SW480 (cell line): Measurements from ENCODE around the gene ABO.
"Not testable (repeated sequence)": the region's sequence is repeated elsewhere in the genome, so short reads cannot be mapped to it uniquely, and the experiment has no call there.

Experiments
- DNase-seq: peaks from one replicate; pipeline ENCODE4 v3.0.0-alpha.2; 2016; ENCODE audit warnings: low spot score

Gene ABO

DNA sequence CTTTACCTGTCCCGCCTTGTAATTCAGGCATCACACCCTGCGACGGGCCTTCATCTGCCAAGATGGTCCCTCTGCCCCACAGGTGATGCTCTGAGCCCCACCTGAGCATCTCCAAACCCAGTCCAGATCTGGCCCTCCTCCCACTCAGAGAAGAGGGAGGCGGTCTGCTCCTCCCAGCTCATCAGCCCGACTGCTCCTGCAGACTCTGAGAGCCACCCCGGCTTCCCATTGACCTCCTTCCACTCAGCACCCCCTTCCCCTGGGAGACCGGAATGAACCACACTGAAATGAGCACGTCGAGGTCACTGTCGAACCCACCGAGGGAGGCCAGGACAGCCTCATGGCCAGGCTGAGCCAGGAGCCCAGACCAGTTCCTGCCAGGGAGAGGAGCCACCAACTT, 12.8 kb downstream of the ABO start:
- DNase-seq = no peak

DNA sequence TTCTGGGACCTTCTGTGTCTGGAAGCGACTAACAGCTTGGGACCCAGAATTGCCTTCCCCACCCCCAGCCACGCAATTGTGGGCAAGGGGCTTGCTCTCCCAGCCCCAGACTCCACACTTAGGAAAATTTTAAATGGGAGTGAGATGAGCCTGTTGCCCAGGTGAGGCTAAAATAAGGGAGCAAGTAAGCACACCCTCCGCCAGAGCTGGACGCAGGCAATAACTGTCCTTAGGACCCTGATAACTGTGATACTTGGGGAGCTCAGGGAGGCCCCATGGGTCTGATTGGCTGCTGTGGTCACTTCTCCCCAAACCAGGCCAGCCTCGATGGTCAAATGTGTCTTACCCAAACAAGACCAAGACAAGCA, 13.3 kb downstream of the ABO start:
- DNase-seq = no peak

DNA sequence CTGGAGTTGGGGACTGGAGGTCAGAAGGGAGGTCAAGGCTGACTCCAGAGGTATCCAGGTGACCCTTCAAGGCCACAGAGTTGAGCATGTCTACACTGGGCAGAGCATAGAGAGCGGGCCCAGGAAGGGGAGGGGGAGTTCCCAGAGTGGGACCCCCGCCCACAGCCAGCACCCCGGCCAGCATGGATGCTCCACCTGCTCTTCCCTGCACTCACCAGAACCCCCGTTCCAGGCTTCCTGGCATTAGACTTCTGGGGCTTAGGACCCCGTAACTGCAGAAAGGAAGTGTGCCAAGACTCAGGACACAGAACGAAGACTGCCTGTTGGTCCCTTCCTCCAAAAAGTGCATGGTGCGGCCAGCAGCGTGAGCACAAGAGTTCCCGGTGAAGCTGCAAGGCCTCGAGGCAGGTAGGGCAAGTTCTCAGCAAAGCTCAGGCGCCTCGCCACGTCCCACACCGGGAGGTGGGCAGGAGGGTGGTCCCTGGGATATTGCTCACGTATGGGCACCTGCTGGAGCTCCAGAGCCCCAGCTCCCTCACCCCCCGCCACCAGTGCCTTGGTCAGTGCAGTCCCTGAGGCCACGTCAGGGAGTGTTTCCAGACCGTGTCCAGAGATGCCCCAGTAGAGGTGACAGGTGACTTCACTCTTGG, 13.8 kb downstream of the ABO start:
- DNase-seq = no peak

DNA sequence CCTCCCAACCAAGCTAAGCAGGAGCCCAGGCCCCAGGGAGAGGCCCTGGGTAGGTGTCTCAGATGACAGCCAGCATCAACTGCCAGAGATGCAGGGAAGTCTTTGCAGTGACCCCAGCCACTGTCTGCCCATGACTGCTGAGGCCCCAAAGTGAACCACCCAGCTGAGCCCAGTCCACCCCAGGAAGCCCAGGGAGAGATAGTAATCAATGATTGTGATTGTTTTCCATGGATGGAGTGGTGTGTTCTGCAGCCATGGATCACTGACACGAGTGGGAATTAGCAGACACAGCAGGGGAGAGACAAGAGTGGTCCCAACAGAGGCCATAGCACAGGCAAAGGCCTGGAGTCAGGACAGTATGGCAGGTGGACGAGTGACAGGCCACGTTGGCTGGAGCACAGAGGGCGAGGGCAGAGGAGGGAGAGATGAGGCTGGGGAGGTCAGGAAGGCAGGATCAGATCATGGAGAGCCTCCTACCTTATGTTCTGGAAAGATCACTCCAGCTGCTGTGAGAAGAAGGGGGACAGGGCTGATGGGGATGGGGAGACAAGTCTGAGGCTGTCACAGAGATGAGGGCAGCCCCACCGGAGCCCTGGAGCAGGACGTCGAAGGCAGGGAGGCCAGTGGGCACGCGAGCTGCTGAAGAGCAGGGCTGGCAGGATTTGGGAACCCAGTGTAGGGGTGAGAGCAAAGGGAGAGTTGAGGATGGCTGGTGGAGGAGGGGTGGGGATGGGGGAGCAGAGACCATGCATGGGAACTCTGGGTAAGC, 14.5 kb downstream of the ABO start:
- no peak for DNase-seq

DNA sequence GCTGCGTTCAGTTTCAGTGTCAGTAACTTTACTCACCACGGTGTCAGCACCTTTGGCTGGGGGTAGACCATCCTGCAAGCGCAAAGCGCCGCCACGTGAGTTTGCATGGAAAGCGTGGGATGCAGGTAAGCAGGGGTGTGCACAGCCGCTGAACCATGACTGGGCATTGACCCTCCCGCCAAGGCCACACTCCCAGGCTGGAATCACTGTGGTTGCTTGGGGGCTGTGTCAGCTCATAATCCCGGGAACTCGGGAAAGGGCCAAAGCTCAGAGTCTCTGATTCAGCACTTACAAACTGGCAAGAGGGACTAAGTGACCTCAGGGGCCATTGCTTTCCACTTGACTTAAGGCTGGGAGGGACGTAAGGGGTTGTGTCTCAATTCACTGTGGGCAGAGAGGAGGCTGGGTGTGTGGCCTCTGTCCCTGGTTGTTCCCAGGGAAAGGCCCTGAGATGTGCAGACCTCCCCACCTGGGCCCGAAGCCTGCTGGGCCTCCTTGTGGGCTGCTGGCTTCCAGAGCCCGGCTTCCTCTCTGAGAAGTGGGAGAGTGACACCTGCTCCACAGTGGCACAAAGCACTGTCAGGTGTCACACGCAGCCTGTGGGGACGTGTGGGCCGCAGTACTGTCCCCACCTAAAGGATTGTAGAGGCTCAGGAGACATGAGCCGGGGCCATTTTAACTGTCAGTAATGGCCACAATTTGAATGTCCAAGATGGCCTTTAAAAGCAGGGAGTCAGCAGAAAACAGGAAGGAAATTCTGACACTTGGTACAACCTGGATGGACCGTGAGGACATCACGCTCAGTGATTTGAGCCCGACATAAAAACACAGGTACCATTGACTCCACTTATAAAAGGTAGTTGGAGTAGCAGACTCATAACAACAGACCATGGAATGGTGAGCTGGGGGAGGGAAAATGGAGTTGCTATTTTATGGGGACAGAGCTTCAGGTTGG, 16.7 kb downstream of the ABO start:
- no peak for DNase-seq

DNA sequence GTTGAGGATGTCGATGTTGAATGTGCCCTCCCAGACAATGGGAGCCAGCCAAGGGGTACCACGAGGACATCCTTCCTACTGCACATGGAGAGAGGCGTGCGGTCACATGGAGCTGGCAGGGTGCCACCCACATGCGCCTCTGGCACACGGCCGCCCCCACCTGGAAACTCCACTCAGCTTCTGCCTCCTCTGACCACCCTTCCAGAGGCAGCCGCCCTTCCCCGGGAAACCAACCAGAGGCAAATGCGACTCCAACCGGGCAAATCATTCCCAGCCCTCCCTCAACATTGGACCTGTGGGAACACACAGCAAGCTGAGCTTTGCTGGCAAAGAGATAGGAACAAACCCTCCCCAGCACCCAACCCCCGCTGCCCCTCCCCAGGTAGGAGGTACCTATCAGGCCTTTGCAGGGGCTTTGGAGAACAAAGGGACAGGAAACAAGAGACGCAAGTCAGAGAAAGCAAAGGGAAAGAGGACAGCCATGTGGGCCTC, 17.5 kb downstream of the ABO start:
- no peak for DNase-seq

DNA sequence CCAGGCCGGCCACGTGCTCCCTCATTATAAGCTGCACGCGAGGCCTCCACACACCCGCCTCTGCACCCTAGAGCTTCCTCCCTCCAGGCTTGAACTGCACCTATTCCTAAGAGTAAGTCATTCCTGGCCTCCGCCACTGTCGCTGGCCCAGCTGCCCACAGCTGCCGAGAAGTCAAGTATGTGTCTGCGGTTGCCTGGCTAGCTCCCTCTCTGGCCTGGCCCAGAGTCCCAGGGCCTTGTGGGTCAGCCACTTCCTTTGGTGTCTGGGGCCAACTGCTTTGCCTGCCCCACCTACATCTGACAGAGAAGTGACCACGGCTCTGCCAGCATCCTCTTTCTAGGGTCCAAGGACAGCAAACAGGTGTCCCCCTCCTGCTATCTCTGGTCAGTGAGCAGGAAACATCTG, 18.3 kb downstream of the ABO start:
- DNase-seq = no peak

DNA sequence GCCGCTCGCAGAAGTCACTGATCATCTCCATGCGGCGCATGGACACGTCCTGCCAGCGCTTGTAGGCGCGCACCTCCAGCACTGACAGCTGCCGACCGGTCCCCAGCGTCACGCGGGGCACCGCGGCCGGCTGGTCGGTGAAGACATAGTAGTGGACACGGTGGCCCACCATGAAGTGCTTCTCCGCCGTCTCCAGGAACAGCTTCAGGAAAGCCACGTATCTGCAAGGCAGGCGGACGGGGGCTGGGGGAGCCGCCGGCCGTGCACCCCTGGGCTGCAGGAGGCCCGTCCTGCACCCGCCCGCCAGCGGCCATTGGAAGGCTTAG, 18.9 kb downstream of the ABO start:
- DNase-seq = no peak

DNA sequence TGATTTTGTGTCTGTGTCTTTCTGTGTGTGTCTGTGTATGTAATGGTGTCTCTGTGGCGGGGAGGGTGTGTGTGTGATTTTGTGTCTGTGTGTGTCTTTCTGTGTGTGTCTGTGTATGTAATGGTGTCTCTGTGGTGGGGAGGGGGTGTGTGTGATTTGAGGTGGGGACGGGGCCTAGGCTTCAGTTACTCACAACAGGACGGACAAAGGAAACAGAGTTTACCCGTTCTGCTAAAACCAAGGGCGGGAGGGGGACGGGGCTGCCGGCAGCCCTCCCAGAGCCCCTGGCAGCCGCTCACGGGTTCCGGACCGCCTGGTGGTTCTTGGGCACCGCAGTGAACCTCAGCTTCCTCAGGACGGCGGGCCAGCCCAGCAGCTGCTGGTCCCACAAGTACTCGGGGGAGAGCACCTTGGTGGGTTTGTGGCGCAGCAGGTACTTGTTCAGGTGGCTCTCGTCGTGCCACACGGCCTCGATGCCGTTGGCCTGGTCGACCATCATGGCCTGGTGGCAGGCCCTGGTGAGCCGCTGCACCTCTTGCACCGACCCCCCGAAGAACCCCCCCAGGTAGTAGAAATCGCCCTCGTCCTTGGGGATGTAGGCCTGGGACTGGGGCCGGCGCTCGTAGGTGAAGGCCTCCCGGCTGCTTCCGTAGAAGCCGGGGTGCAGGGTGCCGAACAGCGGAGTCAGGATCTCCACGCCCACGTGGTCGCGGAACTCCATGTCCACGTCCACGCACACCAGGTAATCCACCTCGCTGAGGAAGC, 19.4 kb downstream of the ABO start:
- DNase-seq = no peak

DNA sequence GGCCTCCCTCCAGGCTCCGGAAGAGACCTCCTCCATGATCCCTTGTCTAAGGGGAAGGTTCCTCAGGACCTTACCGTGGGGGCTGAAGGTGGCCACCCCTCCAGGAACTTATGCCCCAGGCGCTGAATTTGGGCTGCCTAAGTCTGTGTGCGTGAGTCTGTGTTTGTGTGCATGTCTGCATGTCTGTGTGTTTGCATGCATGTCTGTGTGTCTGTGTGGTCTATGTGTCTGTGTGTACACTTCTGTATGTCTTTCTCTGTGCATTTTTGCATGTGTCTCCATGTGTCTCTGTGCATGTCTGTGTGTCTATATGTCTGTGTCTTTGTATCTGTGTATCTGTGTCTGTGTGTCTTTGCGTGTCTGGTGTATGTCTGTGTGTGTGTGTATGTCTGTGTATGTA, 20.5 kb downstream of the ABO start:
- no peak for DNase-seq

DNA sequence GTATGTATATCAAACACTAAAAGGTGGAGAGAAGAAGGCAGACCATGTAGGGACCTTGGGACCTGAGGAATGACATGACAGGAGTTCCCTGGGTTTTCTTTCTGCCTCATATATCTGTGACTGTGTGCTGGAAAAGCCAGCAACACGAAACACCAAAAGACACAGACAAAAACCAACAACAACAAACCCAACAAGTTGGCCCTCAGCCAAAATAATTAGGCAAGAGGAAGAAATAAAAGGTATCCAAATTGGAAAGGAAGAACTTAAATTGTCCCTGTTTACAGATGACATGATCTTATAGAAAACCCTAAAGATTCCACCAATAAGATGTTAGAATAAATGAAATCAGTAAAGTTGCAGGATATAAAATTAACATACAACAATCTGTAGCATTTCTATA, 21.7 kb downstream of the ABO start:
- DNase-seq = no peak

DNA sequence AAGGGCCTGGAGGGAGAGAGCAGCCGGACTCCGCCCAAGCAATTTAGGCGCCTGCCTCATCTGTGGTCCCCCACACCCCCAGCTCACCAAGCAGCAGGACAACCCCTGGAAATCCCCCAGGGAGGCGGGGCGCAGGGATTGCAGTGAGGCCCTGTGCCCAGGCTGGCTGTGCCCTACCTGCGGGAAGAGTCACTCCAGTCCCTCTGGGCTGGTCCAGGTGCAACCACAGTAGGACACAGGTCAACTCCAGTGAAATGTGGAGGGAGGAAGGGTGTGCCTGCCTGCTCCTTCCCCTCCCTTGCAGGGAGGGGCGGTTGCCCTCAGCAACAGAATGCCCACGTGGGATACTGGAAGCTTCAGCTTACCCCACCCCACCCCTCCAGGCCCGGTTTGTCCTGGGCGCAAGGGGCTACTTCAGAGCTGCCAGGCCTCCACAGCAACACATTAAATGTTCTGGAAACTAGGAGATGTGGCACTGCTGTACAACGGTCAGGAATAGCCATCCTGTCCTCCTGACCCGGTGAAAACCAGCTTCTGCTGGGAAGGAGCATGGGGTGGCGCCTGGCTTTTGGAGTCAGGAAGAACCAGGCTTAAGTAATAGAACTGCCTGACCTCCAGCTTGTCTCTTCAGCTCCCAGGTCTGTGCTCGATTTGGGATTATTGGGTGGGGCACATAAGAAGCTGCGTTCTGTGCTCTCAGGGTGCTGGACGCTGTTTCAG, 22.5 kb downstream of the ABO start:
- DNase-seq = peak; percentile 87

DNA sequence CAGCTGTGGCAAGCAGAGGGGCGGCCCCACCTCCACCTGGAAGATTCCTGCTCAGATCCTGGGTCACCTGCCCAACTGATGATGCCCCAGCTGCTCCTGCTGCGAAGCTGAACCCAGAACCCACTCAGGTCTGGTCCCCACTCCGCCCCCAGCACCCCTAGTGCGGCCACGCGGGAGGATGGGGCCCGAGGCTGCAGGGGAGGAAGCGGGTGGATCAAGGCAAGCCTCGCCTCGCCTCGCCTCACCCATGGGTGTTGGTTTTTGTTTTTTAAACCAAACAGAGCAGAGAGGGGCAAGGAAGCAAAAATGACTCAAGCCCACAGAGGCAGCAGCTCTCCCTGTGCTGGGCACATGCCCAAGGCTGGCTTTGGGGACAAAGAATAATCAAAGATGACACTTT, 23.2 kb downstream of the ABO start:
- DNase-seq = no peak

DNA sequence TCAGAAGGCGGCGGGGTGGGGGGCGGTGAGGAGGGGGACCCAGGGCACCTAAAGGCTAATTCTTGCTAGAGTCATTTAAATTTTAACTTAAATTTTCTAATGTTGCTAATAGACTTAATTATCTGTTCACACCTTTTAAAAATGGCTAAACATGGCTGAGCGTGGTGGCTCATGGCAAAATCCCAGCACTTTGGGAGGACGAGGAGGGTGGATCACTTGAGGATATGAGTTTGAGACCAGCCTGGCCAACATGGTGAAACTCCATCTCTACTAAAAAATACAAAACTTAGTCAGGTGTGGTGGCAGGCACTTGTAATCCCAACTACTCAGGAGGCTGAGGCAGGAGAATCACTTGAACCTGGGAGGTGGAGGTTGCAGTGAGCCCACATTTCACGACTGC, 23.8 kb downstream of the ABO start:
- DNase-seq = not testable (repeated sequence)

DNA sequence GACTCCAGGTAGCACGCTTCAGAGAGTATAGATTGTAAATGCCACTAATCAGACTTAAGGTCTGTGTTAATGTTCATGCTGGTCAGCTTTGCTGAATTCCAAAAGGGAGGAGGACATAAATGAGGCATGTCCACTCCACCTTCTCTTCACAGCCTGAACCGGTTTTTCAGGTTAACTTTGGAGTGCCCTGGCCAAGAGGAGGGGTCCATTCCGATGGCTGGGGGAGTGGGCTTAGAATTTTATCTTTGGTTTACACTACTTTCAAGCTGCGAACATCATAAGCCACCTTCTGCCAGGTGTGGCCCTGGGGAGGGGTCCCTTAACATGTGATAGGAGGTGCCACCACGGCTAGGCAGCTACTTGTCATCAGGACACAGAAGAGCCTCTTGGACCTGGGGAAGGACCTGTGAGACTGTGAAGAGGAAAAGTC, 24.2 kb downstream of the ABO start:
- no peak for DNase-seq

DNA sequence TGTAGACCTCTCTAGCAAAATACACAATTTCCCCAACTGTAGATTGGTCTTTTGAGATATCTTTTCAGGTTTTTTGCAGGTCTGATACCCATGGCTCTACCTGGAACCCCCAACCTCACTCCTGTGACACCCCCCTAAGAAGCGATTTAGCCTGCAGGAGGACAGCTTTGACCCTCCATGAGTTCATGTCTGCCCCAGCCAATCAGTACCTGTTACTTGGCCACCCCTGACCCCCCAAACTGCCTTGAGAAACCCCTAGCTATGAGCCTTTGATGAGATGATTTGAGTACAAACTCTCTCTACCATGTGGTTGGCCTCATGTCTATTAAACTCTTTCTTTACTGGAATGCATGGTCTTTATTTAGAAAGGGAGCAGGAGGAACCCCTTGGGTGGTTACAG, 25.7 kb downstream of the ABO start:
- no peak for DNase-seq

DNA sequence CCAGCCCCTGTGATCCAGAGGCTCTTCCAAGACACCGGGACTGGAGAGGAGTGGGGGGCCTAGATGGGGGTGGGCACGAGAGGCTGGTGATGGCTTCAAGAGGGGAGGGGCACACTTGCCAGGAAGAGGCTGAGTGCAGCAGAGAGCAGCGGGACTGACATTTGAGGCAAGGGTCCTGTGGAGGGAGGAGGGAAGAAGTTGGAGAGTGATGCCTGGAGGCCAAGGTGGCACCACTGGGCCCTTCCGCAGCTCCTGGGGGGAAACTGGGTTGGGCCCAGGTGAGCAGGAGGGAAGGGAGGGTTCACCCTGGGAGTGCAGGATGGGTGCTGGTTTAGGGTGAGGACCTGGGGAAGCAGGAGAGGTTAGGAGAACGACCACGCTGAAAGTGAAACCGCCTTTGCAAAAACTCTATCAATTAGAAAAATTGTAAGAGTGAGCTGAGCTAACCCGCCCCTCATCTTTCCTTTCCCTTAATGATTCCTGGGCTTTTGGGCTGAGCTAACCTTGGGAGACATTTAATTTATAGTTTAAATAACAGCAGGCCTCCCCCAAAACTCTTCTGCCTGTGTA, 26.2 kb downstream of the ABO start:
- no peak for DNase-seq

DNA sequence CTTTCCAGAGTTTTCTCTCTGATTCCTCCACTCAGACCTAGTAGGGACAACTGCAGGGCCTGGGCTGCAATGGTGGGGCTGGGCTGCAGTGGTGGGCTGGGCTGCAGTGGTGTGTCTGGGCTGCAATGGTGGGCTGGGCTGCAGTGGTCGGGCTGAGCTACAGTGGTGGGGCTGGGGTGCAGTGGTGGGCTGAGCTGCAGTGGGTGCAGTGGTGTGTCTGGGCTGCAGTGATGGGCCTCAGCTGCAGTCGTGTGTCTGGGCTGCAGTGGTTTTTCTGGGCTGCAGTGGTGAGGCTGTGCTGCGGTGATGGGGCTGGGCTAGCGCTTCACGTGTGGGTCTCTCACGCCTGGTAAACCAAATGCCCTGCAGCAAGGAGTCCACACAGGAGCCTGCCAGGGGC, 27.4 kb downstream of the ABO start:
- no peak for DNase-seq

DNA sequence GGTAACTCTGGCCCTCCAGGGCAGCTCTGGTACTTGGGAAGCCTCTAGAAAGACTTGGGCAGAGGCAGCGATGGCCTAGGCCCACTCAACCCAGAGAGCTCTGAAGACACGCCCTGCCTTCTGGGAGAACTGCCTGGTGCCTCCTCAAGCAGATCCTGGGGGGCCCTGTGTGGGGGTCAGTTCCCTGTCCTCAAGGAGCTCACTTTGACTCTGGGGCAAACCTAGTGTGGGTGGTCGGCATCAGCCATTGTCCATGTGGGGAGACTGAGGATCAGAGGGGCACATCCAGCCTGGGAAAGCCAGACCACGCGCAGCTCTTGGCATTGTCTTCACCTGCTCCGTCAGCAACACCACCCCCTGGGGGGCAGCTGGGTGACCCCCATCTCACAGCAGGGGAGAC, 28.0 kb downstream of the ABO start:
- no peak for DNase-seq

DNA sequence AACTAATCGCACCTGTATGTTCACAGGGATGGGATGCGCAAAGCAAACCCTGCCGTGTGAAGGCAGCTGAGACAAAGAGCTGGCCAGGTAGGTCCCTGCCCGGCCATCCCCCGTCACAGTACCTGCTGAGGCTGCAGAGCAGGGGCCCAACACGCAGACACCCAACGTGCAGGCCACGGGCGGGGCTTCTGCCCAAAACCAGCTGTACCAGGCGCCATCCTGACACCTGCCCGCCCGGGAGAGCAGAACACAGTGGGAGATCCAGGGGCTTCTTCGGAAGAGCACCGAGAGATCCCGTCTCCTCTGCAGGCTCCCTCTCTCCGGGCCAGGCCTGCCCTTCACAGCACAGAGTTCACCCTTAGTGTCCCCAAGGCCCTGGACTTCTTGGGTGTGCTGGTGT, 28.4 kb downstream of the ABO start:
- DNase-seq = no peak

DNA sequence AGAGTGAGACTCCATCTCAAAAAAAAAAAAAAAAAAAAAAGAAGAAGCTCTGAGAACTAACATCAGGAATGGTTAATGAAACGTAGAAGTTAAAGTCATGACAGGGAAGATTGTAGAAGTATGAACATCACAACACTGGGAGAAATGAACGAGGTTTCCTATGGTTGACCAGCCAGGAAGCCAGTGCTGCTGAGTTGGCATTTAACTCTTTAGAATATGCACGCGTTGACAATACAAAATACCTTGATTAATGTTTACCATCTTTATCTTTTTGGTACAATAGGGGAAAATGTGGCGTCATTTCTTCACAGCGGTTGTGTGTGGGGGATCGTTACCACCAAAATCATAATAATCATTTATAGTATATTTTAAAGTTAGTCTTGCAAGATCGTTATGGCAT, 32.0 kb downstream of the ABO start:
- no peak for DNase-seq
